IMR-90 (cell line): ENCODE measurements around the gene DTX3L.

Source experiments
- CTCF ChIP-seq: conservative IDR thresholded peaks from 2 replicates; pipeline ENCODE4 v1.5.1; 2012; ENCODE audit warnings: mild to moderate bottlenecking, low read depth, low read length, improper control_type of control experiment
- MAFK ChIP-seq: IDR thresholded peaks from 2 replicates; pipeline ENCODE4 v1.6.1; 2012; ENCODE audit warnings: low read depth, low read length, improper control_type of control experiment
- MAZ ChIP-seq: IDR thresholded peaks from 2 replicates; pipeline ENCODE4 v1.6.1; 2012; ENCODE audit warnings: low read depth, mild to moderate bottlenecking, low read length, improper control_type of control experiment, moderate library complexity, borderline replicate concordance
- MXI1 ChIP-seq: IDR thresholded peaks from 2 replicates; pipeline ENCODE4 v1.6.1; 2012; ENCODE audit warnings: low read depth, mild to moderate bottlenecking, low read length, moderate library complexity, borderline replicate concordance
- POLR2A ChIP-seq: IDR thresholded peaks from 2 replicates; pipeline ENCODE4 v1.6.1; 2012; ENCODE audit warnings: mild to moderate bottlenecking, low read depth, low read length
- RCOR1 ChIP-seq: IDR thresholded peaks from 2 replicates; pipeline ENCODE4 v1.6.1; 2012; ENCODE audit warnings: mild to moderate bottlenecking, low read length, improper control_type of control experiment; ENCODE audit not compliant: insufficient replicate concordance
- SMC3 ChIP-seq: fragments of 150-350 bp; IDR thresholded peaks from 2 replicates; pipeline ENCODE4 v1.6.1; 2016; ENCODE audit warnings: low read depth, mild to moderate bottlenecking, antibody characterized with exemption, low read length, moderate library complexity
- TF ChIP-seq, protein P1 (sequence below): fragments of 150-350 bp; IDR thresholded peaks from 2 replicates; pipeline ENCODE4 v1.6.1; 2016; ENCODE audit warnings: low read depth, mild to moderate bottlenecking, low read length, moderate library complexity, borderline replicate concordance

- TF ChIP-seq RCOR1: no peak
- TF ChIP-seq CTCF: no peak
- TF ChIP-seq POLR2A: no peak
- TF ChIP-seq MAFK: no peak
- TF ChIP-seq, protein P1, sequence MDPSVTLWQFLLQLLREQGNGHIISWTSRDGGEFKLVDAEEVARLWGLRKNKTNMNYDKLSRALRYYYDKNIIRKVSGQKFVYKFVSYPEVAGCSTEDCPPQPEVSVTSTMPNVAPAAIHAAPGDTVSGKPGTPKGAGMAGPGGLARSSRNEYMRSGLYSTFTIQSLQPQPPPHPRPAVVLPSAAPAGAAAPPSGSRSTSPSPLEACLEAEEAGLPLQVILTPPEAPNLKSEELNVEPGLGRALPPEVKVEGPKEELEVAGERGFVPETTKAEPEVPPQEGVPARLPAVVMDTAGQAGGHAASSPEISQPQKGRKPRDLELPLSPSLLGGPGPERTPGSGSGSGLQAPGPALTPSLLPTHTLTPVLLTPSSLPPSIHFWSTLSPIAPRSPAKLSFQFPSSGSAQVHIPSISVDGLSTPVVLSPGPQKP: no peak
- TF ChIP-seq MAZ: no peak
- no peak for TF ChIP-seq MXI1
- TF ChIP-seq SMC3: no peak
Observed at GRCh38 chr3:122587572-122587971, 23.4 kb downstream of the DTX3L start.
